ENCODE data around the gene TSPAN9.

Gene TSPAN9

DNA sequence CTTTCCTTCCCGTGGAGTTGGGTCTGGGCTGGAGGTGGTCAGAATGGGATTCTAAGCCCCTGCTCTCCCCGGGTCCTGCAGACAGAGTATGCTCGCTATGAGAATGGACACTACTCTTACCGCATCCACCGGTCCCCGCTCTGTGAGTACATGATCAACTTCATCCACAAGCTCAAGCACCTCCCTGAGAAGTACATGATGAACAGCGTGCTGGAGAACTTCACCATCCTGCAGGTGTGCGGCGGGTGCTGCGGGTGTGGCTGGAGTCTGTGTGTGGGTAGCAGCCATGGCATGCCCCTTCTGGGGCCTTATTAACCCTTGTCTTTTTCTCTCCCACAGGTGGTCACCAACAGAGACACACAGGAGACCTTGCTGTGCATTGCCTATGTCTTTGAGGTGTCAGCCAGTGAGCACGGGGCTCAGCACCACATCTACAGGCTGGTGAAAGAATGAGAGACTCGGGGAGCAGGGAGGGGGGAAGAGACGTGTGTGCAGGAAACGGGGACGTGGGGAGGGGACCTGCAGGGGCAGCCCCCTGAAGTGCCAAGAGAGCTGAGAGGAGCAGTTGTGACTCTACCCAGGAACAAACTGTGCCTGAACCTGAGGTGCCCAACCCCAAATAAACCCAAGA is 37.0 kb upstream of the TSPAN9 start:
- no peak for TF ChIP-seq EZH2 (IDR thresholded peaks at IDR 0.05; ENCODE audit: borderline replicate concordance, low read length)
- TF ChIP-seq, protein P1, sequence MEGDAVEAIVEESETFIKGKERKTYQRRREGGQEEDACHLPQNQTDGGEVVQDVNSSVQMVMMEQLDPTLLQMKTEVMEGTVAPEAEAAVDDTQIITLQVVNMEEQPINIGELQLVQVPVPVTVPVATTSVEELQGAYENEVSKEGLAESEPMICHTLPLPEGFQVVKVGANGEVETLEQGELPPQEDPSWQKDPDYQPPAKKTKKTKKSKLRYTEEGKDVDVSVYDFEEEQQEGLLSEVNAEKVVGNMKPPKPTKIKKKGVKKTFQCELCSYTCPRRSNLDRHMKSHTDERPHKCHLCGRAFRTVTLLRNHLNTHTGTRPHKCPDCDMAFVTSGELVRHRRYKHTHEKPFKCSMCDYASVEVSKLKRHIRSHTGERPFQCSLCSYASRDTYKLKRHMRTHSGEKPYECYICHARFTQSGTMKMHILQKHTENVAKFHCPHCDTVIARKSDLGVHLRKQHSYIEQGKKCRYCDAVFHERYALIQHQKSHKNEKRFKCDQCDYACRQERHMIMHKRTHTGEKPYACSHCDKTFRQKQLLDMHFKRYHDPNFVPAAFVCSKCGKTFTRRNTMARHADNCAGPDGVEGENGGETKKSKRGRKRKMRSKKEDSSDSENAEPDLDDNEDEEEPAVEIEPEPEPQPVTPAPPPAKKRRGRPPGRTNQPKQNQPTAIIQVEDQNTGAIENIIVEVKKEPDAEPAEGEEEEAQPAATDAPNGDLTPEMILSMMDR (IDR thresholded peaks at IDR 0.05; ENCODE audit: low read length) = no peak
- H3K79me2 ChIP-seq (ENCODE audit: insufficient read depth, low read length) = no peaks in the 10 kb centered on the region
- no peak overlapping the region for H3K27ac ChIP-seq (ENCODE audit: low read depth, low read length, poor library complexity, severe bottlenecking)
- H3K36me3 ChIP-seq (ENCODE audit: insufficient read depth, low read length) = no peaks in the 10 kb centered on the region
- no peaks in the 10 kb centered on the region for H4K20me1 ChIP-seq (ENCODE audit: insufficient read depth, low read length)
- no peak overlapping the region for H2AFZ ChIP-seq (ENCODE audit: low read length)
- H3K9me2 ChIP-seq (ENCODE audit: low read depth, low read length) = no peaks in the 10 kb centered on the region
- H3K9ac ChIP-seq (ENCODE audit: low read length) = no peak overlapping the region
- peaks cover 27% of the 10 kb centered on the region for H3K4me1 ChIP-seq (ENCODE audit: insufficient read depth, low read length, severe bottlenecking)
- no peaks in the 10 kb centered on the region for H3K27me3 ChIP-seq (ENCODE audit: insufficient read depth, low read length)
- H3F3A ChIP-seq (ENCODE audit: insufficient read depth, low read length) = no peaks in the 10 kb centered on the region
- no peaks in the 10 kb centered on the region for H3K9me3 ChIP-seq (ENCODE audit: low read length)
- H3K4me3 ChIP-seq (ENCODE audit: low read depth, low read length, poor library complexity, severe bottlenecking) = no peak overlapping the region
- H3K4me2 ChIP-seq (ENCODE audit: low read length) = no peak overlapping the region

- Histone ChIP-seq H3K4me3 (ENCODE audit: low read depth, low read length, poor library complexity, severe bottlenecking) (no peak overlapping the region), H3K27me3 (ENCODE audit: insufficient read depth, low read length) (no peaks in the 10 kb centered on the region), H3K9me2 (ENCODE audit: low read depth, low read length) (no peaks in the 10 kb centered on the region), H3K79me2 (ENCODE audit: insufficient read depth, low read length) (no peaks in the 10 kb centered on the region), H3K4me2 (ENCODE audit: low read length) (no peak overlapping the region), H3K9ac (ENCODE audit: low read length) (no peak overlapping the region), H3K9me3 (ENCODE audit: low read length) (no peaks in the 10 kb centered on the region), H3K27ac (ENCODE audit: low read depth, low read length, poor library complexity, severe bottlenecking) (no peak overlapping the region), H2AFZ (ENCODE audit: low read length) (no peak overlapping the region), H3F3A (ENCODE audit: insufficient read depth, low read length) (no peaks in the 10 kb centered on the region), H3K36me3 (ENCODE audit: insufficient read depth, low read length) (no peaks in the 10 kb centered on the region), H4K20me1 (ENCODE audit: insufficient read depth, low read length) (no peaks in the 10 kb centered on the region), H3K4me1 (ENCODE audit: insufficient read depth, low read length, severe bottlenecking) (peaks cover 27% of the 10 kb centered on the region)
- TF ChIP-seq, protein P1 (IDR thresholded peaks at IDR 0.05; ENCODE audit: low read length) = no peak
- no peak for TF ChIP-seq EZH2 (IDR thresholded peaks at IDR 0.05; ENCODE audit: borderline replicate concordance, low read length)
Observed at GRCh38 chr12:3040663-3041544, 36.3 kb upstream of the TSPAN9 start.

GRCh38 chr12:3041558-3042164 is 35.5 kb upstream of the TSPAN9 start:
- Histone ChIP-seq H3K4me3 (ENCODE audit: low read depth, low read length, poor library complexity, severe bottlenecking) (peak overlapping the region; percentile 22), H2AFZ (ENCODE audit: low read length) (no peak overlapping the region), H3K4me2 (ENCODE audit: low read length) (peak overlapping the region; percentile 49), H3K79me2 (ENCODE audit: insufficient read depth, low read length) (no peaks in the 10 kb centered on the region), H3K9me2 (ENCODE audit: low read depth, low read length) (no peaks in the 10 kb centered on the region), H3K27me3 (ENCODE audit: insufficient read depth, low read length) (no peaks in the 10 kb centered on the region), H3F3A (ENCODE audit: insufficient read depth, low read length) (no peaks in the 10 kb centered on the region), H3K36me3 (ENCODE audit: insufficient read depth, low read length) (no peaks in the 10 kb centered on the region), H3K9me3 (ENCODE audit: low read length) (no peaks in the 10 kb centered on the region), H3K27ac (ENCODE audit: low read depth, low read length, poor library complexity, severe bottlenecking) (peak overlapping the region; percentile 92), H3K4me1 (ENCODE audit: insufficient read depth, low read length, severe bottlenecking) (peaks cover 27% of the 10 kb centered on the region), H3K9ac (ENCODE audit: low read length) (peak overlapping the region; percentile 46; the same call in 1 of the 2 replicates), H4K20me1 (ENCODE audit: insufficient read depth, low read length) (no peaks in the 10 kb centered on the region)
- TF ChIP-seq EZH2 (IDR thresholded peaks at IDR 0.05; ENCODE audit: borderline replicate concordance, low read length) = no peak
- TF ChIP-seq, protein P1 (IDR thresholded peaks at IDR 0.05; ENCODE audit: low read length) = peak; percentile 70

Measured in OCI-LY1 (cell line).